Fibroblast of peridontal ligament (primary cell): ENCODE data around the gene ECHS1.
"Not testable (repeated sequence)": the region's sequence is repeated elsewhere in the genome, so short reads cannot be mapped to it uniquely, and the experiment has no call there.

ENCODE experiments used
- DNase-seq: peaks from one replicate; pipeline ENCODE4 v3.0.0-alpha.2; 2010; ENCODE audit errors: extremely low read depth

ECHS1 gene

DNA sequence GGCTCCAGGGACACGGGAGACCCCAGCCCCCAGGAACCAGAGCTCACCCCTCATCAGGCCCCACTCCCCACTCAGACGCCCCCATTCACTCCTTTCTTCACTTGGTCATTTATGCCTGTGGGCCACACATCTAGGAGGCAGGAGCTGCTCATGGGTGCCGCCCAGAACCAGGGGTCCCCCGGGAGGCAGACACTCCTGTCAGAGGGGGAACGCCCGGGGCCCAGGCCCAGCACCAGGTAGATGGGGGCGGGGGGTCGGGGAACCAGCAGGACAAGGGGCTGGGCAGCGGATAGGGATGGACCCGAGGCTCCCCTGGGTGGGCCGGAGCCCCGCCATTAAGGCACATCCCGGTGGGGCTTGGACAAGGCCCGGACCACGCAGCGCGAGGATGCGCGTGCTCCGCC lies 48.3 kb downstream of the ECHS1 start:
- DNase-seq = no peak

DNA sequence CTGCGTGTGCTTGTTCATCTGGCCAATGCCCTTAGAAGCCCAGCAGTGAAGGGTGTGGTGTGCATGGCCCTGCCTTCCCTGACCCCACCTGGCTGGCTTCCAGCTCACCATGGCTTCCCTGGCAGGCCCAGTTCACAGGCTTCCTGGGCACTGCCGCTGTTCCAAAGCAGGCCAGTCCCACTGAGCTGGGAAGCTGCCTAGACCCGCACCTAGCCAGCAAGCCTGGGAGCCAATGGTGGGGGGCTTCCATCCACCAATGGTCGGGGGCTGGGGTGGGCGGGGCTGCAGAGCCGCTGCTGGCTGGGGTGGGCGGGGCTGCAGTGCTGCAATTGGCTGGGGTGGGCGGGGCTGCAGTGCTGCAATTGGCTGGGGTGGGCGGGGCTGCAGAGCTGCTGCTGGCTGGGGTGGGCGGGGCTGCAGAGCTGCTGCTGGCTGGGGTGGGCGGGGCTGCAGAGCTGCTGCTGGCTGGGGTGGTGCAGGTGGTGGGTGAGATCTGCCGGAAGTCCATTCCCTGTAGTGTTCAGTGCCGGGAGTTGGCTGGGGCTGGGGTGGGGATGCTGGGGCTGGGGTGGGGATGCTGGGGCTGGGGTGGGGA lies 48.9 kb downstream of the ECHS1 start:
- peak; percentile 9 for DNase-seq

DNA sequence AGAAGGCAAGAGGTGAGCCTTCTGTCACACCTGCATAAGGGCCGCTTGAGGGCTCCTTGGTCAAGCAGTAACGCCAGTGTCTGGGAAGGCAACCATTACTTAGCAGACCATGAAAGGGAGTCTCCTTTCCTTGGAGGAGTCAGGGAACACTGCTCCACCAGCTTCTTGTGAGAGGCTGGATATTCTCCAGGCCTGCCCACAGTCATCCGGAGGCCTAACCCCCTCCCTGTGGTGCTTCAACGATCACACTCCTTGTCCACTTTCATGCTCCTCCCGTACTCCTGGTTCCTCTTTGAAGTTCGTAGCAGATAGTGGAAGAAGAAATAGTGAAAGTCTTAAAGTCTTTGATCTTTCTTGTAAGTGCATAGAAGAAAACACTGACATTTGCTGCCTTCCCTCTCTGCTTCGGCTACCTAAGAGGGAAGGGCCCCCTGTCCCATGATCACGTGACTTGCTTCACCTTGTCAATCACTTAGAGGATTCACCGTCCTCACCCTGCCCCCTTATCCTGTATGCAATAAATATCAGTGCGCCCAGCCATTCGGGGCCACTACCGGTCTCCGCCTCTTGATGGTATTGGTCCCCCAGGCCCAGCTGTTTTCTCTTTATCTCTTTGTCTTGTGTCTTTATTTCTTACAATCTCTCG lies 51.0 kb downstream of the ECHS1 start:
- DNase-seq = not testable (repeated sequence)

DNA sequence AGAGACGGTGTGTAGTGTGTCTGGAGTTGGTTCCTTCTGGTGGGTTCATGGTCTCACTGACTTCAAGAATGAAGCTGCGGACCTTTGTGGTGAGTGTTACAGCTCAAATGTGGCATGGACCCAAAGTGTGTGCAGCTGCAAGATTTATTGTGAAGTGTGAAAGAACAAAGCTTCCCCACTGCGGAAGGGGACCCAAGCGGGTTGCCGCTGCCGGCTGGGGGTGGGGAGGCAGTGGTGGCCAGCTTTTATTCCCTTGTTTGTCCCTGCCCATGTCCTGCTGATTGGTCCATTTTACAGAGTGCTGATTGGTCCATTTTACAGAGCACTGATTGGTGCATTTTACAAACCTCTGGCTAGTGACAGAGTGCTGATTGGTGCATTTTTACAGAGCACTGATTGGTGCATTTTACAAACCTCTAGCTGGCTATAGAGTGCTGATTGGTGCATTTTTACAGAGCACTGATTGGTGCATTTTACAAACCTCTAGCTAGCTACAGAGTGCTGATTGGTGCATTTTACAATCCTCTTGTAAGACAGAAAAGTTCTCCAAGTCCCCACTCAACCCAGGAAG lies 52.2 kb downstream of the ECHS1 start:
- not testable (repeated sequence) for DNase-seq

DNA sequence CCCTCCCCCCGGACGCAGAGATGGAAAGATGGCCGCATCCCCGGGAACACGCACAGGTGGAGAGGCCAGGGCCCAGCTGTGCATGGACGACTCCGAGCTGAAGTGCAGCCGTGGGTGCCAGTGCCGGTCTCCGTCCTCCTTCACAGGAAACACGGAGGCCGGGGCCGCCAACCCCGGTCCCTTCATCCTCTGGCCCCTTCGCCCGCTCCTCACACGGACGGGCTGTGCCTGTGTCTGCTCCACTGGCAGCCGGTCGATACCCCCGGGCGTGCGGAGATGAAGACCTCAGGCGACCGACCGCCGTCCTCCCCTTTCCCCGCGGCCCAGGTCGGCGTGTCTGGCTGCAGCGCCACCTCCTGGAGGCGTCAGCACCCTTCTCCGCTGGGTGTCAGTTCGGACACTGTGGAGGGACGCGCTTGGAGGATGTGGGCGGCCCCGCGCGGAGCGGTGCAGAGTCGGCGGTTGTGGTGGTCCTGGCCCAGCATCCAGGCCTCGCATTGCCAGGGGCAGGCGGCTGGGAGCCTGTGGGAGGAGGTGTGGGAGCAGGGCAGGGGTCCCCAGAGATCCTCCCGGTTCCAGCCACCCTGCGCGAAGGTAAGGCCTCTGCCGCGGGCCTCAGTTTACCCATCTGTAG lies 54.5 kb downstream of the ECHS1 start:
- DNase-seq = peak; percentile 33

DNA sequence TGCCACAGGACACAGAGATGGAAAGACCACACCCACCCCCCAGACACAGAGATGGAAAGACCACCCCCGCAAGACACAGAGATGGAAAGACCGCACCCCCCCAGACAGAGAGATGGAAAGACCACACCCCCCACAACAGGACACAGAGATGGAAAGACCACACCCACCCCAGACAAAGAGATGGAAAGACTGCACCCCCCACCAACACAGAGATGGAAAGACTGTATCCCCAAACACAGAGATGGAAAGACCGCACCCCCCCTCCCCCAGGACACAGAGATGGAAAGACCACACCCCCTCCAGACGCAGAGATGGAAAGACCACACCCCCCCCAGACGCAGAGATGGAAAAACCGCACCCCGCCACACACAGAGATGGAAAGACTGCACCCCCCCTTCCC lies 56.4 kb downstream of the ECHS1 start:
- DNase-seq = no peak

DNA sequence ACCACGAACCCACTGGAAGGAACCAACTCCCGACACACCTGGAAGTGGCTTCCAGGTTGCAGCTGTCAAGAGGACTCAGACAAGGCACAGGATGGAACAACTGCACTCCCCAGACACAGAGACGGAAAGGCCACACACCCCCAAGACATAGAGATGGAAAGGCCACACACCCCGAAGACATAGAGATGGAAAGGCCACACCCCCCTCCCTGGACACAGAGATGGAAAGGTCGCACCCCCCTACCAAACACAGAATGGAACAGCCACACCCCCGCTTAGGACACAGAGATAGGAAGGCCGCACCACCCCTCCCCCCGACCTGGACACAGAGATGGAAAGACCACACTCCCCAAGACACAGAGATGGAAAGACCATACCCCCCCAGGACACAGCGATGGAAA lies 56.9 kb downstream of the ECHS1 start:
- no peak for DNase-seq

DNA sequence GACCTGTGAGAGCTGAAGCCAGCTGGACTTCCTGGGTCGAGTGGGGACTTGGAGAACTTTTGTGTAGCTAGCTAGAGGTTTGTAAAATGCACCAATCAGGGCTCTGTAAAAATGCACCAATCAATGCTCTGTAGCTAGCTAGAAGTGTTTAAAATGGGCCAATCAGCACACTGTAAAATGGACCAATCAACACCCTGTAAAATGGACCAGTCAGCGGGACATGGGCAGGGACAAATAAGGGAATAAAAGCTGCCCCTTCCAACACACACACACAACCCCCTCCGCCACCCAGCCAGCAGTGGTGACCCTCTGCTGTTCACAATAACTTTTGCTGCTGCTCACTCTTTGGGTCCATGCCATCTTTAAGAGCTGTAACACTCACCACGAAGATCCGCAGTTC lies 57.3 kb downstream of the ECHS1 start:
- DNase-seq = peak; percentile 3

DNA sequence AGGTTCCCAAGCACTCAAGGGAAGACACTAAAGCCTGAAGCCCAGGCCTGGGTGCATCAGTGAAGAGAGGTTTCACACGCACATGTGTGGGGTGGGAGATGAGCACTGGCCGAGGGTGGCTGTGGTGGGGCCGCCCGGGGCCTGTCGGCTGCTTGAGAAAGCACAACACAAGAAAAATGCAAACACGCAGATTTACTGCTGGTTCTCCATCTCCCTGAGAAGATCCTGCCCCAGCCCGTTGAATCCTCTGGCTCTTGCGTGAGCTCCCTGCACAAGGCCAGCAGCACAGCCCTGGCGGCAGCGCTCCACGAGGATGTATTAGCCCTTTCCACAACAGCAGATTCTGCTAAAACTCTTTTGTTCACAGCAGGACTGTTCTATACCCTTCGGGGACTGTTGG lies 58.2 kb downstream of the ECHS1 start:
- no peak for DNase-seq

DNA sequence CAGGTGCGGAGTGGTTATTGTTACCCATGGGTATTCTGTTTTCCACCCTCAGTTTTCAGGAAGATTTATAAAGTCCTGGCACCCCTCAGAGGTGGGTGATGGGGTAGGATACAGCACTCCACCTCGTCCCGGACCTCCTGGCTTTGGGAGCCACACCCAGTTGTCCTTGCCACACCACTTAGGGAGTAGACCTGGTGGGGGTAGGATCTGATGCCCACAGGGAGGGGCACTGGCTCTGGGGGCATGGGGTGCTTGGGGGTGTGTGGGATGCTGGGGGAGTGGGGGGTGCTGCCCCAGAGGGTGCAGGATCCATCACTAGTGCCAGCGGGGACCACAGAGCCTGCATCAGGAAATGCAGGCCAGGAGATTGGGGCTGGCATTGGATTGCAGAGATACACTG lies 60.0 kb downstream of the ECHS1 start:
- DNase-seq = no peak

DNA sequence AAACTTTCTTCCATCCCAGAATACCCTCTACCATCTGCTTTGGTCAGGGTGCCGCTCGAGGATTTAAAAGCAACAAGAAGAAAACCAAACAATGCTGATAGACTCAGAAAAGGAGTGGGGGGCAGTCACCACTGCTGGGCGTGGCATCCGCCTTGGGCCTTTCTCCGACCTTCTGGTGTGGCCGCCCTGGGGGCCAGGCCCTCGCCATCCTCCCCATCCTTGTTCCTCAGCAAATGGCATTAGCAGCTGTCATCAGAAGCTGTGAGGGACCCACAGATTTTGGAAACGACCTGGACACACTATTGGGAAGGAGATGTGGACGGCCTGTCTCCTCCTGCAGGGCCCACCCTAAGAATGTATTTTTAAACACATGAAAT lies 60.4 kb downstream of the ECHS1 start:
- no peak for DNase-seq
